Renal cortex interstitium (tissue), 11 donors: Measurements from ENCODE around the gene OAT. TPM values are rescaled to one million over a fixed set of nuclear protein-coding genes. Genes with fewer than 3 reads are reported as not detected.

Source experiments
- DNase-seq, 11 donors: peaks; one replicate each; pipeline ENCODE4 v3.0.0-alpha.2; 2013; ENCODE audit warnings: low read depth in 9 of 11, low spot score in 4 of 11; ENCODE audit errors: extremely low read depth in 1 of 11
- polyA plus RNA-seq, 3 donors: library from polyadenylated mRNA; unstranded; fragments of 120-200 nt; gene quantifications; one replicate each; pipeline ENCODE4 v1.2.1, GENCODE V29; 2013; ENCODE audit not compliant: insufficient read length in 3 of 3

OAT gene
- polyA plus RNA-seq, 3 donors: 78.1 to 88.0 (median 86.1) TPM

DNA sequence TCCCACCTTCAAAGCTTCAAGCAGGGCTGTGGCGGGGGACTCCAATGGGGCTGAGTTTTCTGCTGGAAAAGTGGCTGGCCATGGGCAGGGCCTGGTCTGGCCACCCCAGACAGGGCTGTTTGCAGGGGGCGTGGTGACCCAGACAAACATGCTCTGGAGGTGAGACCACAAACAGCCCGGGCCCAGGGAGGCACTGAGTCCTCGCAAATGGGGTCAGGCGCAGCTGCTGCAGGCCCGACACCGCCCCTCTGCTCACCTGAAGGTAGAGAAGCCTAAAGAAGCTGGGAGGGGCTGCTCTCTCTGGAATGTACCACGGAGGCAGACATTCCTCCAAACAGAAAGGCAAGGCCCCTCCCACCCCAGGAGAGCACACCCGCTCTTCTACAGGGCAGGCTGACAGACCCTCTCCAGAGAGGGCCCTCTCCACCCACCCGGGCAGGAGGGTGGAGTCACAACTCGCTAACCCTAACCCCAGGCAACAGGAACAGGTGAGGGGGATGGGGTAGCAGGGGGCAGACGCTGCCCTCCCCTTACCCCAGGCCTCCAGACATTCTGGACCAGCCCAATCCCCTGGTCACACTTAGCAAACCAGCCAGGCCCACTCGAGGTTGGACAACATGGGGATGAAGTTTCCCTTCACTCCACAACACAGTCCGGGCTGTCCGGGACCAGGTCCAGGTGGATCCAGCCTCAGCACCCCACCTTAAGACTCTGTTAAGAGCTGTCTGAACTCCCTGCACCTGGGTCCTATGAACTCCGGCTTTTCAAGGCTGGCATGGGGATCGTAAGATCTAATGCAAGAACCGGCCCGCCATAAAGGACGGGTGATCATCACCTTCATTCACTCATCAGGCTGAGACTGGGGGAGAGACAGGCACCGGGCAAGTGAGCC, 32.3 kb downstream of the OAT start:
- no peak for DNase-seq

DNA sequence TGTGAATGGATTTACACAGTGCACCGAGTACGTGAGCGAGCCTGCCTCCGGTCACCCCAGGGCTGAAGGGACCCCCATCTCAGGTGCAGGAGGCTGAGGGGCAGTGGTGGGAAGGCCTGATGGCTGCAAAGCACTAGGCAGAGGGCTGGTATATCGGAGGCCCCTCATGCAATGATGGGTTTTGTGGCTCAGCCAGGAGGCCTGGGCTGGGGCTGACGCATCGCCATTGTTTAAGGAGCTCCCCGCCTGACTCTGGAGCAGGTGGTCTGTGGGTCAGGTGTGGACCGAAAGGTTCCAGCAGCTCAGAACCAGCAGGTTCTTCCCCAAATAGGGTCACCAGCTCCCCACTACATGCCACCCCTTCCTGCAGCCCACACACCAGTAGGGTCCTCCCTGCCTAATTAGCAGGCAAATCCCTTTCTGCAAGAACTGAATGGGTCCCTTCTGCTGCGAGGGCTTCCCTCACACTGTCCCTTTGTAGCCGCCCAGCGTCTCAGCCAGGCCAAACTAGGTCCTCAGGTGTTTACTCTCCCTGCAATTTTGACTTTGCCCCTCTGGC, 33.0 kb downstream of the OAT start:
- no peak for DNase-seq

DNA sequence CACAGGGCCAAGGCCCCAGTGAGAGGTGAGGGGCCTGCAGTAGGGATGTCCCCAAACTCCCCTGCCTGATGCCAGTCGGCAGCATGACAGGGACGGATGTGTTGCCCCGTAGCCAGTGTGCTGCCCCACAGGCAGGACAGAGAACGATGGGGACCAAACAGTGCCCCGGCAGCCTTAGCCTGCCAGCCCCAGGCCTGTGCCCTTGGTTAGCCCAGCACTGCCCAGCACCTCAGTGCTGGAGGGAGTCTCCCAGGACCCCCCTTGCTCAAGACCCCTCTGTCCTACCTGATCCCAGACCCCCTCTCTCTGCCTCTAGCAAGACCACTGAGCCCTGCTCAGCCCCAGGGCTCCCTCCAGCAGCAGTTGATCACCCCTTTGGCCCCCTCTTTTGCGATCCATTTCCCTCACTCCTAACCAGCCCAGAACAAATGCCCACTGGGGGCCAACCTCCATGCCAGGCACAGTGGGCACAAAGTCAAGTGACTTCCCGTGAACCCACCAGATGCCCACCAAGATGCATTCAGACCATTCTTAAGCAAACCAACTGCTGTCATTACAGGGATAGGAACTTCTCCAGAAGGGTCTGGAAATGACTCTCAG, 34.0 kb downstream of the OAT start:
- DNase-seq: no peak

DNA sequence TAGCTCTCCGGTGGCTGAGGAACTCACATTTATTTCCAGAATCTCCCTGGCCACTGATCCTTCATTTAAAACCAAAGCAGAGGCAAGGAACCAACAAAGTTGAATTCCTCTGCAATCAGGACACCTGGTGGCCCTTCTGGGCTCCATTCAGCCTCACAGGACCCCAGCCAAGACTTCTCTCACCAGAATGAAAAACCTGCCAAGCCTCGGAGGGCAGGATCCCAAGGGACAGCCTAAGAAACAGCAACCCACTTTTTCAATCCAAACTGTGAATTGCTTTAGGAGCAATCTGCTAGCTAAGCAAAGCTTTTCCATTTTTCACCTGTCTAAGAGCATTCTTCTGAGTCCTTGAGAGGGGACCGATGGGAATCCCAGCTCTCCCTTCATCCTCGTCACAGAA, 34.6 kb downstream of the OAT start:
- DNase-seq: no peak

DNA sequence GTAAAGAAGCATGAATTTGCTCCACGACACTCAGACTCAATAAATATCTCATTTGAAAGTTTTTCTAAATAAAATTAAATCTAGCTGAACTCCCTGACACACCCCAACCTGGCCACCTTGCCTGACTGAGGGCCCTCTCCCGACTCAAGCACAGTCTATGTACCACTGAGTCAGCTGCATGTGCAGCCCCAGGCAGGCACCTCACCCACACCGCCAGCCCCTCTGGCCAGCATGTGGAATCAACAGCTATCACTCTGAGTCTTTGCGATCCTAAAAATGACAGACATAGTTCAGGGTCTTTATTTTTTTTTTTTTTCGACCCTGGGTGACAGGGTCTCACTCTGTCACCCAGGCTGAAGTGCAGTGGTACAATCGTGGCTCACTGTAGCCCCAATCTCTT, 35.2 kb downstream of the OAT start:
- no peak for DNase-seq

DNA sequence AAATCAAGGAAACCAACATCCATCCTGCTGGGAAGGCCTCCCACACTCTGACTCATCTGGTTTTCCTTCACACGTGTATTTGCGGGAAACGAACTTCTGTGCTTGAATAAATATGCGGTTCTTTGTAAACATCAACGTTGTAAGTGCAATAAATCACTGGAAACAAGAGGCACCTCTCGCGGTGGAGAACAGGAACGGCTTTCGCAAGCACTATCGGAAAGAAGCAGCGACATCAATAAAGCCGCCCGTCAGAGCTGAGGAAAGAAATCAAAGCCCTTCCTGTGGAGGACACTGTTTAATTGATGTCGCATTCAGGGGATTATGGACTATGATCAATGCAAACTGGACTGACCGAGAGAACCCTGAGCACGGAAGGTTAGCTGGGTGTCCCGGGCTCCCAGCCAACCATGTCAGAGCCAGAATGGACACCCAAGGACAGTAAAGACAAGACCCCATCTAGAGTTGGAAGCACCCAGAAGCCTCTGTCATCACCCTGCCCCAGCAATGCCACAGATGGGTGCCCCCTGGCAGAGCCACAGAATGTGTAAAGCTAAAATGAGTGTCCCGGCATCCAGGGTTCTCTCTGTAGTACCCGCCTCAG, 37.6 kb downstream of the OAT start:
- no peak for DNase-seq

DNA sequence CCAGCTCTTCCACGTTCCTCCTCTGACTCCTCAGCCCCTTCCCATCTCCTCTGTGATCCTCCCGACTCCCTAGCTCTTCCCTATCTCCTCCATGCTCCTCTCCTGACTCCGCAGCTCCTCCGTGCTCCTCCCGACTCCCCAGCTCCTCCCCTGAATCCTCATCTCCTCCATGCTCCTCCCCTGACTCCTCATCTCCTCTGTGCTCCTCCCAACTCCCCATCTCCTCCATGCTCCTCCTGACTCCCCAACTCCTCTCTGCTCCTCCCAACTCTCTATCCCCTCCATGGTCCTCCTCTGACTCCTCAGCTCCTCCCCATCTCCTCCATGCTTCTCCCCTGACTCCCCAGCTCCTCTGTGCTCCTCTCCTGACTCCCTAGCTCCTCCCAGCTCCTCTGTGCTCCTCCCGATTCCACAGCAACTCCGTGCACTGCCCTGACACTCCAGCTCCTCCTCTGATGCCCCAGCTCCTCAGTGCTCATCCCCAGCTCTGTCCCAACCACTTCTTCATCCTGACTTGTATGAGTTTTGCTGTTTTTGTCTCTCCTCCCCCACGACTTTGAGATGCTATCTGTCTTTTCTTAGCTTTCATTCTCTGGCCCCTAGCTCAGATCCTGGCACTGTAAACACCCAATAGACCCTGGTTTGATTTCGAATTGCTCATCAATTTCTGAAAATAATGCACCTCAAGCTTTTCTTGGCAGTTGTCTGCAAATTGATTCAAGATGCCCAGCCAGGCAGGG, 38.3 kb downstream of the OAT start:
- DNase-seq: no peak

DNA sequence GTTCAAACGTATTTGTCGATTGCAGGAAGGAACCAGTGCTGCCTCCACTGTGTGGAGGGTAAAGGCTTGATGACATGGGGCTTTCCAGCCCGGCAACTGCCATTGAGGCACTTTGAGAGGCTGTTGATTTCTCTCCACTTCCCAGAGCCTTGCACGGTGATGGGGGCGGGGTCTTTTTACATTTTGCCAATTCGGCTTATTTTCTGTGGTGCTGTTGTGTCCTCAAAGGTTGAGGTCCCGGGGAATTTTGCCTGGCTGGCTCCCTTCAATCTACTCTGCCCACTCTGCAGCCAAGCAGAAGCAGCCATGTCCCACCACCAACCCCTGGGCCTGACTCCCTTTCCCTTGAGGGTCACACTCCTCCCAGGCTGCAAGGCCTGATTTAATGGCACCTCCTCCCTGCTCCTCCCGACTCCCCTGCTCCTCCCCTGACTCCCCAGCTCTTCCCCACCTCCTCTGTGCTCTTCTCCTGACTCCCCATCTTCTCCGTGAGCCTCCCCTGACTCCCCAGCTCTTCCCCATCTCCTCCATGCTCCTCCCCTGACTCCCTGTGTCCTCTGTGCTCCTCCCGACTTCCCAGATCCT, 39.0 kb downstream of the OAT start:
- no peak for DNase-seq

DNA sequence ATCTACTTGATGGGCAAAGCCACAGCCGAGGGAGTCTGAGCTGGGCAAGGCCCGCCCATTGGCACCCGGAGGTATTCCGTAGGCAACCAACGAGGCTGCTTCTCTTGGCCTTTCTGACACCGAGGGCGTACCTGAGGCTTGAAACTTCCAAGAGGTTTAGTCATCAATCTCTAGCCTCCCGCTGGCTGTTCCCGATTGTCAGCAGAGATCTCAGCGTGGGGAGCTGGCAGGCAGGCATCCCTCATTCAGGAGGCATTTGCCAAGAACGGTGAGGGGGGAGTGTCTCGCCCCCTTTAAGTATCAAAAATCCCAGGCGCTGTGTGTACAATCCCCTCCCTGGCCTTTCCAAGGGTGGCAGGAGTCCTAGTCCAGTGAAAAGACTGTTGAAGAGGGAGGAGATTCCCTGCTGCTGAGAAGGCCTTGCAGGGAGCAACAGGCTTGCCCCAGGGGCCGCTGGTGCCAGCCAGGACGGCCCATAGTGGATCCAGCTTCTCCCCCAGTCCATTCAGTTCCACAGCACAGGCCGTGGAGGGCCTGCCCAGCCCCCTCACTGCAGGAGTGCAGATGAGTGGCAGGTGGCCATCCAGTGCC, 39.7 kb downstream of the OAT start:
- no peak for DNase-seq

DNA sequence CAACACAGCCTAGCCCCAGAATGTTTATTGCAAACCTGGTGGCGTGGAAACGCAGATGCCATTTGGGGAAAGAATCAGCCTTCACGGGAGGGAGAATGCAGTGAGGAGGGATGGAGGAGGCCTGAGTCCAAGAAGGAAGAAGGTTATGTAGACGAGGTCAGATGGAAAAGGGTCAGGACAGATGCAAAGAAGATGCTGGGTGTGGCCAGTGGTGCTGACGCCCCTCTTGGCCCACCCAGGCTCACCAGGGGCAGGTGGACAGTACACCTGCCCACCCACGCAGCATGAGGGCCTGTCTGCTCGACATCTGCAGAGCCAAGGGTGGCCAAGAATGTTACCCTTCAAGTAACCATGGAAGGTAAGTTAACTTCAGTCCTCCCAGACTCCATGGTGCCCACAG, 40.5 kb downstream of the OAT start:
- DNase-seq: no peak

DNA sequence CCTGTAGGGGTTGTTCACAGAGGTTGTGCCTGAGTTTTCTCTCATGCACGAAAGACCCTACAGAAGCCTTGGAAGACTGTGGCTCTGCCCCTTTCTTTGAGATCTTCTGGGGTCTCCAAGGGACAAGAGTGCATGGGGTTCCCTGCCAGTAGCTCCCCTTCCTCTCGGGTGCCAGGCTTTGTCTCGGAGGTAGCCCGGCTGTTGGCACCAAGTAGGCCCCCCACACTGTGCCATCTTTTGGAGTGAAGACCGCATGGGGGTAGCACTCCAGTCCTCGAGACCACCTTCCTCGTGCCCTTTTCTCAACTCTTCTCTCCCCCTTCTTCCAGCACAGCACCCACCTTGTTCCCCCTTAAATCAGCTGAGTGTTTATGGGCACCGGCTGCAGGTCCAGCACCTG, 41.6 kb downstream of the OAT start:
- DNase-seq: no peak

DNA sequence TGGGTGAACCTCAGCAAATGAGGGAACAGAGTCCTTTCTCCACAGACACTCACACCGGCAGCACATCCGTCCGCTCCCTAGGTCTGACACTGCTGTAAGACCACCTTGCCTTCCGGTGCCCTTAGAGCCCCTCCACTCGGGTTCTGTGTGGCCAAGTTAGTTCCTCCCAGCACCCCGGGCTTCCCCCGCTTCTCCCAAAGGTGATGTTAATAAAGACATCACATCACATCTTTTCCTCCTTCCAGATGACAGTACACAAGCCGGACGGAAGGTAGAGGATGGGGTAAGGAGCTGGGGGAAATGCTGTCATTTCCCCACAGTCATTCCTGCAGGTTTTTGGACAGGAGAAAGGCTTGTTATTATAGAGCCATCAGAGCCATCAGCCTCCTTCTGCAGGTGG, 42.3 kb downstream of the OAT start:
- DNase-seq: no peak

DNA sequence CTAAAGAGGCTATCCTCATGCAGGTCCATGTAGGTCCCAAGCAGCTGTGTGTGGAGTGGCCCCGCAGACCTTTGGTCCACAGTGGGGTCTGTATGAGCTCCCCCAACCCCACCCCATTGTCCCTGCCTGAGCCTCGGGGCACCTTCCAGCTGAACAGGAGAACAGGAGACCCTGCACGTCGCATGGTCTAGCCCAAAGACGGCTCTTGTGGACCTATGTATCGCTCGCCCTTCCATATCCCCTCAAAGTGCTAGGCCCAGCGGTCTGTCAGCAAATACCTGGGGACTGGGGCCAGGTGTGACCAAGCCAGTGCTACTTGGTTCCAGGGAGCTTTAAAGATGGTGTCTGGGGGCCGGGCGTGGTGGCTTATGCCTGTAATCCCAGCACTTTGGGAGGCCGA, 43.0 kb downstream of the OAT start:
- no peak for DNase-seq

DNA sequence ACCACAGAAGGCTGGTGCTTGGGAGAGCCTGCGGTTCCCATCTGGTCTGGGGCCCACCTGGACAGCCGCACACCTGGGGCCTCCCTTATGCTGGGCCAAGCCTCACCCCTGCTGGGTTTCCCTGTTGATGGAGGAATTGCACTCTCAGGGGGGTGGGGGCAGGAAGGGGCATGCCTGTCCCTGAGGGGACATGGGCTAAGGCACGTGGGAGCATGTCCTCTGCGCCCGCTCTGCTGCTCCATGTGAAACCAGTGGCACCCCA, 43.4 kb downstream of the OAT start:
- DNase-seq: no peak

DNA sequence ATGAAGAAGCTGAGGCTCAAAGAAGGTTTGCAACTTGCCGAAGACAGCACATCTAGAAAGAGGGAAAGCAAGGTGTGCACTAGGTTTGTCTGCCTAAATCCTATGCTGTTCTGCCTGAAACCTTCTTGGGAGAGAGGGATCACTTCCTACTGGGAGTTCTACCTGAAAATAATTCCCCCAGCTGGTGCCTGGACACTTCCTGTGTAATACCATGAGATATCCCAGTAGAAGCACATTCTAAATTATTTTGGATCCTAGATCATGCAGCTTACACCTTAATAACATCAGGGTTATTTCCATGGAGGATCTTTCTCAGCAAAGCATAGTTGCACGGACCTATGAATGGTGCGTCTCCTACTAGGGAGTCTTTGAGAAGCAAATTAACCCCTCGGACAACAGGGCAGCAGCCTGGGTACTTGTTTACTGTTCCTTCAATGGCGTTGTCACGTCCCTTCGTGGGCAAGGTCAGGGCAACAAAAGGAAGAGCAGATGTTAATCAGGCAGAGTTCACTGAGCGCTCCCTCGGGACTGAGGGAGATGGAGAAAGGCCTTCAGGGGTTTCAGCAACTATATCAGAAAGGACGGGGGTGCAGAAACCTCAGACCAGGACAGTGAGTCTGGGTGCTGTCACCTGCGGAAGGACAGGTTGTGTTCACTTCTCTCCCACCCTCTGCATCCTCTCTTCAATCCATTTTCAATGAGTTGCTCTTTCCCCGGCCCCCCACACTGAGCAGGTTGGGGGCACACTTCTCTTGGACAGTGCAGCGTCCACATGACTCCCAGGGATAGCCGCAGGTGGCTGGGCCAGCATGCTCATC, 44.0 kb downstream of the OAT start:
- DNase-seq: no peak

DNA sequence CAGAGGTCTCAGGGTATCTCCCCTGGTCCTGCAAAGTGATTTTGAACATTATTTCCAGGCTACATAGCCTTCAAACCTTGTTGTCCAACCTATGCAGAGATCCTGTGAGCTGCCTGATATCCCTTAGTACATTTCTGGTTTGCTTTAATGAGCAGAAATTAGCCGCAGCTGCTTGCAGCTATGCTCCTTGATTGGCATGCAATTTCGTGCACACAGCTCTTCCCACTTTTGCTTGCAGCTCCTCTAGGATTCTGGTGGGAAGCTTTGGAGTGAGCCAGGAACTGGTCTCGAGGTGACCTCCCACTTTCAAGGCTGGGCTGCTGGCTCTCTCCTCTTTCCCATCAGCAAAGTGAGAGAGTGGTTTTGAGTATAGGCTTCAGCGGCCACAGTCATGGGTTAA, 45.8 kb downstream of the OAT start:
- DNase-seq: no peak

DNA sequence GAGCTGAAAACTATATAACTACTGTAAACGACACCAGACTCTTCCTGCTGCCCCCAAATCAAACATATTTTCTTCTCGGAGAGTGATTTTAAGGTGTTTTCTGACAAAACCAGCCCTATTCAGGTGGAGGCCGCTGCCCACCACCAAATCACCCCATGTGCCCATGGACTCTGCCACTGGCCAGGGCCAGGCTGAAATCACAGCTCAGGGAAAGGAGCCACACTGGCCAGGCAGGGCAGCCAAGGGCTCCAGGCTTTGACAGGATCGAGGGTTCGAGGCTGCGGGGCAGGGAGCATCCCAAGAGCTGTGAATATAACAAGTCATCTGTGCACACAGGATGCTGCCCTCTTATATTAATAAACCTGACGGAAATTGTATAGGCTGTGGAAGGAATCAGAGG, 48.3 kb downstream of the OAT start:
- no peak for DNase-seq

DNA sequence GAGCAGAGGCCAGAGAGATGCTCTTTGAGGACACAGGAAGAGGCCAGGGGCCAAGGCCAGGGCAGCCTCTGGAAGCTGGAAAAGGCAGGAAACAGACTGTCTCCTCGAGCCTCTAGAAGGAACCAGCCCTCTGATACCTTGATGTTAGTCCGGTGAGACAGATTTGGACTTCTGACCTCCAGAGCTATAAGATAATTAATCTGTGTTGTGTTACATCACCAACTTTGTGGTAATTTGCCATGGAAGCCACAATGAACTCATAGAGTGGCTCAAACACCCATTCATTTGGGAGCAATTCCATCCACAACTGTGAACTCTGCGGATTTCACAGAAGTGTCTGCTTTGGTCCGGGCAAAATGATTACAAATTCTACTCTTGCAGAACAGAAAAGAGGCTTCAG, 48.7 kb downstream of the OAT start:
- DNase-seq: no peak
